H9 (cell line): Measurements from ENCODE around the gene FRMD1. TPM values are rescaled to one million over a fixed set of nuclear protein-coding genes. Genes with fewer than 3 reads are reported as not detected.

Experiments
- DNase-seq: peaks from one replicate; pipeline ENCODE4 v3.0.0-alpha.2; 2017
- H2AFZ ChIP-seq: one replicate; pipeline ENCODE4 v1.6.1; 2013; ENCODE audit warnings: mild to moderate bottlenecking, low read length, control low read depth, moderate library complexity
- H2AK5ac ChIP-seq: 2 replicates; pipeline ENCODE4 v1.6.1; 2013; ENCODE audit warnings: low read length, control low read depth, mixed read lengths; ENCODE audit not compliant: insufficient read length
- H2BK120ac ChIP-seq: one replicate; pipeline ENCODE4 v1.6.1; 2013; ENCODE audit warnings: low read depth, mild to moderate bottlenecking, low read length, control low read depth, inconsistent platforms; ENCODE audit not compliant: poor library complexity, severe bottlenecking
- H2BK12ac ChIP-seq: 2 replicates; pipeline ENCODE4 v1.6.1; 2013; ENCODE audit warnings: low read length, control low read depth, mixed read lengths, low read depth; ENCODE audit not compliant: insufficient read length
- H2BK15ac ChIP-seq: 2 replicates; pipeline ENCODE4 v1.6.1; 2013; ENCODE audit warnings: low read depth, low read length, control low read depth
- H2BK20ac ChIP-seq: one replicate; pipeline ENCODE4 v1.6.1; 2013; ENCODE audit warnings: low read depth, mild to moderate bottlenecking, low read length, control low read depth, inconsistent platforms; ENCODE audit not compliant: poor library complexity, severe bottlenecking
- H2BK5ac ChIP-seq: 2 replicates; pipeline ENCODE4 v1.6.1; 2013; ENCODE audit warnings: low read length, control low read depth, mixed read lengths; ENCODE audit not compliant: insufficient read length
- H3K14ac ChIP-seq: 2 replicates; pipeline ENCODE4 v1.6.1; 2013; ENCODE audit warnings: low read length, control low read depth; ENCODE audit not compliant: insufficient read depth
- H3K18ac ChIP-seq: 2 replicates; pipeline ENCODE4 v1.6.1; 2013; ENCODE audit warnings: low read depth, mild to moderate bottlenecking, mixed read lengths, low read length, control low read depth; ENCODE audit not compliant: insufficient read length
- H3K23ac ChIP-seq: 2 replicates; pipeline ENCODE4 v1.6.1; 2013; ENCODE audit warnings: low read length, control low read depth, mixed read lengths, low read depth; ENCODE audit not compliant: insufficient read length
- H3K23me2 ChIP-seq: 2 replicates; pipeline ENCODE4 v1.6.1; 2013; ENCODE audit warnings: low read depth, mild to moderate bottlenecking, mixed read lengths, low read length, control low read depth; ENCODE audit not compliant: insufficient read length, poor library complexity, severe bottlenecking
- H3K27ac ChIP-seq: 2 replicates; pipeline ENCODE4 v1.5.1; 2013; ENCODE audit warnings: low read length, control low read depth, mixed read lengths, low read depth; ENCODE audit not compliant: insufficient read length
- H3K27me3 ChIP-seq: 2 replicates; pipeline ENCODE4 v1.6.1; 2013; ENCODE audit warnings: low read length, control low read depth, inconsistent platforms; ENCODE audit not compliant: insufficient read depth
- H3K4ac ChIP-seq: 2 replicates; pipeline ENCODE4 v1.6.1; 2013; ENCODE audit warnings: low read depth, mild to moderate bottlenecking, control low read depth, inconsistent platforms, low read length, moderate library complexity
- H3K4me1 ChIP-seq: 2 replicates; pipeline ENCODE4 v1.6.1; 2013; ENCODE audit warnings: low read length, control low read depth, inconsistent platforms; ENCODE audit not compliant: insufficient read depth
- H3K4me2 ChIP-seq: 2 replicates; pipeline ENCODE4 v1.6.1; 2013; ENCODE audit warnings: low read length, control low read depth, mixed read lengths; ENCODE audit not compliant: insufficient read length, insufficient read depth
- H3K56ac ChIP-seq: 2 replicates; pipeline ENCODE4 v1.6.1; 2013; ENCODE audit warnings: low read depth, mild to moderate bottlenecking, mixed read lengths, low read length, control low read depth; ENCODE audit not compliant: insufficient read length
- H3K79me1 ChIP-seq: 2 replicates; pipeline ENCODE4 v1.6.1; 2013; ENCODE audit warnings: low read depth, mild to moderate bottlenecking, moderate library complexity, low read length, control low read depth, inconsistent platforms; ENCODE audit not compliant: insufficient read depth, poor library complexity, severe bottlenecking
- H3K79me2 ChIP-seq: 2 replicates; pipeline ENCODE4 v1.6.1; 2013; ENCODE audit warnings: low read length, control low read depth, inconsistent platforms; ENCODE audit not compliant: insufficient read depth
- H3K9ac ChIP-seq: 2 replicates; pipeline ENCODE4 v1.6.1; 2013; ENCODE audit warnings: low read length, control low read depth, mixed read lengths; ENCODE audit not compliant: insufficient read length; ENCODE audit errors: extremely low read depth
- H3K9me3 ChIP-seq: one replicate; pipeline ENCODE4 v1.6.1; 2013; ENCODE audit warnings: low read depth, low read length, inconsistent platforms; ENCODE audit not compliant: control insufficient read depth
- H3T11ph ChIP-seq: one replicate; pipeline ENCODE4 v1.6.1; 2013; ENCODE audit warnings: mild to moderate bottlenecking, low read length, control low read depth, inconsistent platforms
- H4K20me1 ChIP-seq: one replicate; pipeline ENCODE4 v1.6.1; 2013; ENCODE audit not compliant: control insufficient read depth, insufficient read length, insufficient read depth
- H4K5ac ChIP-seq: 2 replicates; pipeline ENCODE4 v1.6.1; 2013; ENCODE audit warnings: low read depth, mild to moderate bottlenecking, mixed read lengths, low read length, control low read depth; ENCODE audit not compliant: insufficient read length
- H4K8ac ChIP-seq: replicated peaks from 2 replicates; pipeline ENCODE4 v1.6.1; 2013; ENCODE audit warnings: low read length, control low read depth, mixed read lengths, low read depth; ENCODE audit not compliant: insufficient read length
- H4K91ac ChIP-seq: 2 replicates; pipeline ENCODE4 v1.6.1; 2013; ENCODE audit warnings: low read depth, mild to moderate bottlenecking, moderate library complexity, mixed read lengths, low read length, control low read depth; ENCODE audit not compliant: insufficient read length
- H3K27ac Mint-ChIP-seq, 3 experiments: 2 replicates in 2 of 3; 3 replicates in 1 of 3; pipeline ENCODE4 v1.8.0; 2020 to 2021; ENCODE audit warnings: mixed read lengths in 3 of 3, mild to moderate bottlenecking in 1 of 3, moderate library complexity in 1 of 3
- H3K27me3 Mint-ChIP-seq: 2 replicates; pipeline ENCODE4 v1.8.0; 2021; ENCODE audit warnings: low read depth, mild to moderate bottlenecking, moderate library complexity, mixed read lengths
- H3K36me3 Mint-ChIP-seq, 3 experiments: 2 replicates in 2 of 3; 3 replicates in 1 of 3; pipeline ENCODE4 v1.8.0; 2020 to 2021; ENCODE audit warnings: low read depth in 3 of 3, mixed read lengths in 3 of 3; ENCODE audit not compliant: insufficient read depth in 1 of 3
- H3K4me1 Mint-ChIP-seq, 2 experiments: 2 replicates each; pipeline ENCODE4 v1.8.0; 2020; ENCODE audit warnings: mixed read lengths in 2 of 2
- H3K4me3 Mint-ChIP-seq, 2 experiments: 2 replicates in 1 of 2; 3 replicates in 1 of 2; pipeline ENCODE4 v1.8.0; 2020 to 2021; ENCODE audit warnings: mild to moderate bottlenecking in 2 of 2, mixed read lengths in 2 of 2, moderate library complexity in 1 of 2
- H3K9me3 Mint-ChIP-seq, 2 experiments: 2 replicates in 1 of 2; 3 replicates in 1 of 2; pipeline ENCODE4 v1.8.0; 2020; ENCODE audit warnings: mild to moderate bottlenecking in 2 of 2, mixed read lengths in 2 of 2, moderate library complexity in 1 of 2
- WGBS: extraction: QIAGEN DNeasy Blood & Tissue Kit; methylation state at CpG from one replicate; pipeline ENCODE4 v1.1.7; 2013; ENCODE audit warnings: missing lambda C conversion rate, low lambda C conversion rate, mixed read lengths; ENCODE audit not compliant: insufficient read length; ENCODE audit errors: extremely low coverage; 5-methylcytosine and 5-hydroxymethylcytosine counted together
- total RNA-seq: library from RNA; stranded (reverse); gene quantifications from 2 replicates; pipeline ENCODE4 v1.2.1, GENCODE V29; 2021
- TF ChIP-seq, protein P1 (sequence below): fragments of 200-600 bp; sonication (generic); conservative IDR thresholded peaks from 3 replicates; pipeline ENCODE4 v1.8.0; 2021; ENCODE audit warnings: antibody characterized with exemption, mild to moderate bottlenecking

Gene FRMD1
- total RNA-seq, 1 experiment from 2014 or later = not detected

DNA sequence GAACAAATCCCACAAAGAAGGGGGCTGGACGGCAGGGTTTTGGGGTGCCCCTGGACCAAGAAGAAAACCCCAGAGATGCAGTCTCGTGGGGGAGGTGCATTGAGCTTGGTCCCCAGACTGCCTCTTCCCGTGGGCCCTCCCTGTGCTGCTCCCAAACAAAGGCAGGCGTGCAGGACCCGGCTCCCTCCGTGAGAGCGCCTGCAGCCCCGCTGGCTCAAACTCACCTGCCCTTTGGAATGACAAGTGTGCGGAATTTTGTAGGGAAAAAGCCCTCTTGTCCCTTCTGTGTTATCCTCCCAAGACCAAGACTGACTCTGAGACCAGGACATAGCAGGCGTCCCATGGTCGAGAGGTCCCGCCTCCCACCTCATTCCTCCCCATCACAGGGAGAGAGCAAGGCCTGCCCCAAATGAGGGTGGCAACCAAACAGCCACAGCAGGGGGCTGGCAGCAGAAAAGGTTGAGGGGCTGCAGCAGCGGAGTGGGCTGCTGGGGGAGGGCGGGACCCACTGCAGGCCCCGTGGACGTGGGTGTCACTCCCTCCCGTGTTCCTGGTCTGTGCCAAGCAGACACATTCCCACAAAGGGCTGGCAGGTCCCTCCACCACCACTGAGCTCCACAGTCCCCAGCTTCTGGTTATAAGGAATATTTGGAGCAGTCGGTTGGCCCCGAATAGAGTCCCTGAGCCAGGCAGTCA, 5.6 kb upstream of the FRMD1 start:
- peaks cover 13 to 44% of the 10 kb centered on the region in 2 experiments for H3K4me1 Mint-ChIP-seq
- Histone ChIP-seq H3K9me3 (no peaks in the 10 kb centered on the region), H3K27ac (no peak overlapping the region), H2AK5ac (no peak overlapping the region), H2BK15ac (no peak overlapping the region), H2AFZ (no peak overlapping the region), H3K18ac (no peak overlapping the region), H3K4me1 (no peaks in the 10 kb centered on the region), H2BK5ac (no peak overlapping the region), H4K5ac (no peak overlapping the region), H2BK120ac (no peak overlapping the region), H3K14ac (no peak overlapping the region), H4K20me1 (no peaks in the 10 kb centered on the region), H3K4me2 (no peak overlapping the region), H3T11ph (no peak overlapping the region), H3K79me1 (no peaks in the 10 kb centered on the region), H3K27me3 (no peaks in the 10 kb centered on the region), H3K56ac (no peak overlapping the region), H4K91ac (no peak overlapping the region), H3K4ac (no peak overlapping the region), H3K79me2 (no peaks in the 10 kb centered on the region), H3K23me2 (no peaks in the 10 kb centered on the region), H3K9ac (no peak overlapping the region), H2BK12ac (no peak overlapping the region), H2BK20ac (no peak overlapping the region), H3K23ac (no peak overlapping the region), H4K8ac (no peak overlapping the region)
- H3K4me3 Mint-ChIP-seq = no peak overlapping the region
- no peak overlapping the region for H3K27ac Mint-ChIP-seq
- H3K27me3 Mint-ChIP-seq = peaks cover 2% of the 10 kb centered on the region; the same call in 1 of the 2 replicates
- DNase-seq = no peak
- H3K9me3 Mint-ChIP-seq = no peaks in the 10 kb centered on the region
- TF ChIP-seq, protein P1, sequence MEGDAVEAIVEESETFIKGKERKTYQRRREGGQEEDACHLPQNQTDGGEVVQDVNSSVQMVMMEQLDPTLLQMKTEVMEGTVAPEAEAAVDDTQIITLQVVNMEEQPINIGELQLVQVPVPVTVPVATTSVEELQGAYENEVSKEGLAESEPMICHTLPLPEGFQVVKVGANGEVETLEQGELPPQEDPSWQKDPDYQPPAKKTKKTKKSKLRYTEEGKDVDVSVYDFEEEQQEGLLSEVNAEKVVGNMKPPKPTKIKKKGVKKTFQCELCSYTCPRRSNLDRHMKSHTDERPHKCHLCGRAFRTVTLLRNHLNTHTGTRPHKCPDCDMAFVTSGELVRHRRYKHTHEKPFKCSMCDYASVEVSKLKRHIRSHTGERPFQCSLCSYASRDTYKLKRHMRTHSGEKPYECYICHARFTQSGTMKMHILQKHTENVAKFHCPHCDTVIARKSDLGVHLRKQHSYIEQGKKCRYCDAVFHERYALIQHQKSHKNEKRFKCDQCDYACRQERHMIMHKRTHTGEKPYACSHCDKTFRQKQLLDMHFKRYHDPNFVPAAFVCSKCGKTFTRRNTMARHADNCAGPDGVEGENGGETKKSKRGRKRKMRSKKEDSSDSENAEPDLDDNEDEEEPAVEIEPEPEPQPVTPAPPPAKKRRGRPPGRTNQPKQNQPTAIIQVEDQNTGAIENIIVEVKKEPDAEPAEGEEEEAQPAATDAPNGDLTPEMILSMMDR = no peak
- no CpG with 5 or more reads among the region's 19 CpGs for WGBS
- H3K36me3 Mint-ChIP-seq = no peaks in the 10 kb centered on the region
